K562 (cell line): Measurements from ENCODE around the gene ZNF488. TPM values are rescaled to one million over a fixed set of nuclear protein-coding genes. Genes with fewer than 3 reads are reported as not detected.

Experiments used
- ATAC-seq: fragments of 200-7000 bp; cut with Tn5 transposase; 3 replicates; pipeline ENCODE4 v1.9.1; 2020; ENCODE audit warnings: moderate library complexity
- BruUV-seq: library from RNA; stranded (reverse); fragments of 400-500 nt; replicated peaks from 2 replicates; lab custom pipeline; 2021; lab: Mats Ljungman, UMichigan
- CTCF ChIA-PET: fragments of 300-600 bp; formaldehyde crosslinking; extraction: SDS; loops from one replicate; lab custom pipeline; 2021; ENCODE audit warnings: low intra/inter-chr PET ratio; lab: Yijun Ruan, JAX
- POLR2A ChIA-PET: fragments of 300-600, 350-650 bp; sonication (Branson Sonifier 250); formaldehyde crosslinking; extraction: SDS; loops from one replicate; lab custom pipeline; 2021; ENCODE audit warnings: antibody characterized with exemption, inconsistent platforms; lab: Yijun Ruan, JAX
- DNase-seq, 4 experiments: peaks; one replicate each; pipeline versions ENCODE4 v3.0.0 to v3.0.0-alpha.2; 2011 to 2018; ENCODE audit warnings: low spot score in 3 of 4, mixed read lengths in 3 of 4; ENCODE audit errors: extremely low read depth in 1 of 4
- FAIRE-seq: peaks from 2 replicates; lab custom pipeline; 2011; peaks lifted over from hg19 to GRCh38; lab: Jason Lieb, UNC
- H2AFZ ChIP-seq: 2 replicates; pipeline ENCODE4 v1.6.0; 2011; ENCODE audit warnings: low read depth, low read length, control low read depth, inconsistent platforms
- H3K27ac ChIP-seq: fragments of 200-600 bp; 3 replicates; pipeline ENCODE4 v1.8.0; 2011; ENCODE audit warnings: low read depth, mild to moderate bottlenecking, control low read depth, inconsistent platforms, low read length, moderate library complexity, mixed read lengths; ENCODE audit errors: extremely low read depth
- H3K27me3 ChIP-seq, 2 experiments: fragments of 300-600 bp in 1 of 2; 2 replicates in 1 of 2; 3 replicates in 1 of 2; pipeline versions ENCODE4 v1.6.0 to v1.8.0; 2011; ENCODE audit warnings: inconsistent platforms in 2 of 2, low read length in 2 of 2, mild to moderate bottlenecking in 1 of 2, mixed read lengths in 1 of 2, moderate library complexity in 1 of 2; ENCODE audit not compliant: control insufficient read depth in 2 of 2, insufficient read depth in 2 of 2
- H3K36me3 ChIP-seq: fragments of 300-600 bp; 3 replicates; pipeline ENCODE4 v1.8.0; 2011; ENCODE audit warnings: mild to moderate bottlenecking, low read length, inconsistent platforms; ENCODE audit not compliant: control insufficient read depth, insufficient read depth
- H3K4me1 ChIP-seq, 2 experiments: fragments of 200-600 bp in 1 of 2; replicated peaks in 1 of 2; 2 replicates in 1 of 2; 3 replicates in 1 of 2; pipeline versions ENCODE4 v1.5.1 to v1.8.0; 2011; ENCODE audit warnings: inconsistent platforms in 2 of 2, low read length in 2 of 2, mild to moderate bottlenecking in 1 of 2, mixed read lengths in 1 of 2, moderate library complexity in 1 of 2; ENCODE audit not compliant: control insufficient read depth in 2 of 2, insufficient read depth in 2 of 2
- H3K4me2 ChIP-seq: 2 replicates; pipeline ENCODE4 v1.6.1; 2011; ENCODE audit warnings: low read length, control low read depth, inconsistent platforms, mixed read lengths; ENCODE audit not compliant: insufficient read depth
- H3K4me3 ChIP-seq: fragments of 200-600 bp; sonication (generic), shearing (Covaris generic); 2 replicates; pipeline ENCODE4 v1.5.1; 2016; ENCODE audit warnings: control low read depth, inconsistent platforms
- H3K79me2 ChIP-seq: fragments of 200-600 bp; 3 replicates; pipeline ENCODE4 v1.8.0; 2011; ENCODE audit warnings: low read length, inconsistent platforms; ENCODE audit not compliant: control insufficient read depth, insufficient read depth
- H3K9ac ChIP-seq, 2 experiments: 2 replicates each; pipeline versions ENCODE4 v1.6.0 to v1.6.1; 2011; ENCODE audit warnings: low read depth in 2 of 2, low read length in 2 of 2, control low read depth in 1 of 2, inconsistent platforms in 1 of 2, mild to moderate bottlenecking in 1 of 2, mixed read lengths in 1 of 2; ENCODE audit not compliant: insufficient read depth in 1 of 2
- H3K9me1 ChIP-seq: one replicate; pipeline ENCODE4 v1.6.0; 2011; ENCODE audit warnings: inconsistent platforms, mild to moderate bottlenecking, low read length, moderate library complexity; ENCODE audit not compliant: control insufficient read depth, insufficient read depth
- H3K9me3 ChIP-seq: replicated peaks from 2 replicates; pipeline ENCODE4 v1.5.1; 2011; ENCODE audit warnings: low read depth, low read length, inconsistent platforms; ENCODE audit not compliant: control insufficient read depth, insufficient read depth
- H4K20me1 ChIP-seq: replicated peaks from 2 replicates; pipeline ENCODE4 v1.6.1; 2011; ENCODE audit warnings: low read length, inconsistent platforms, mixed read lengths; ENCODE audit not compliant: control insufficient read depth, insufficient read depth
- CBFA2T2 ChIP-seq: fragments of 450-650 bp; conservative IDR thresholded peaks from 2 replicates; pipeline ENCODE4 v1.6.1; 2017; ENCODE audit warnings: mild to moderate bottlenecking
- CHD4 ChIP-seq: fragments of 200-600 bp; sonication (generic); IDR thresholded peaks from 3 replicates; pipeline ENCODE4 v1.6.1; 2012; ENCODE audit warnings: low read depth, mild to moderate bottlenecking, mixed read lengths, low read length, inconsistent platforms; ENCODE audit not compliant: insufficient read depth, insufficient replicate concordance, poor library complexity, severe bottlenecking
- COPS2 ChIP-seq: fragments of 450-650 bp; conservative IDR thresholded peaks from 2 replicates; pipeline ENCODE4 v1.6.1; 2016; ENCODE audit warnings: mild to moderate bottlenecking, moderate library complexity
- ETV1 ChIP-seq: fragments of 450-650 bp; conservative IDR thresholded peaks from 2 replicates; pipeline ENCODE4 v1.6.1; 2016; ENCODE audit warnings: missing genetic modification characterization, control low read depth, low read depth, missing compliant biosample characterization
- EZH2 ChIP-seq: IDR thresholded peaks from 2 replicates; pipeline ENCODE4 v1.6.1; 2012; ENCODE audit warnings: low read depth, mild to moderate bottlenecking, inconsistent platforms, low read length, borderline replicate concordance
- FOS ChIP-seq: IDR thresholded peaks from 3 replicates; pipeline ENCODE4 v1.6.1; 2011; ENCODE audit not compliant: insufficient read length; ENCODE audit errors: extremely low read depth
- FOSL1 ChIP-seq: fragments of 200-800 bp; sonication (Bioruptor generic); conservative IDR thresholded peaks from 2 replicates; pipeline ENCODE4 v1.6.1; 2016; ENCODE audit warnings: missing genetic modification characterization, missing compliant biosample characterization
- GABPB1 ChIP-seq: sonication (generic); formaldehyde crosslinking; IDR thresholded peaks from 2 replicates; pipeline ENCODE4 v1.8.0; 2022; ENCODE audit warnings: mild to moderate bottlenecking, missing genetic modification reagents
- HDGF ChIP-seq: fragments of 450-650 bp; IDR thresholded peaks from 2 replicates; pipeline ENCODE4 v1.6.1; 2016
- KDM2B ChIP-seq: fragments of 250-450 bp; sonication (Bioruptor Pico); IDR thresholded peaks from 2 replicates; pipeline ENCODE4 v1.8.0; 2021; ENCODE audit warnings: mild to moderate bottlenecking, moderate library complexity
- PHB2 ChIP-seq: fragments of 450-650 bp; IDR thresholded peaks from 2 replicates; pipeline ENCODE4 v1.6.1; 2017; ENCODE audit warnings: low read depth
- POLR2H ChIP-seq: IDR thresholded peaks from 2 replicates; pipeline ENCODE4 v1.6.1; 2016; ENCODE audit warnings: missing genetic modification characterization, low read depth, mild to moderate bottlenecking, control low read depth, missing compliant biosample characterization, moderate library complexity
- RCOR1 ChIP-seq, 2 experiments: IDR thresholded peaks; 2 replicates each; pipeline ENCODE4 v1.6.1; 2012; ENCODE audit warnings: low read depth in 2 of 2, low read length in 2 of 2, borderline replicate concordance in 1 of 2, improper control_type of control experiment in 1 of 2
- RFX7 ChIP-seq: fragments of 250-450 bp; sonication (Bioruptor Pico); IDR thresholded peaks from 2 replicates; pipeline ENCODE4 v1.5.1; 2021; ENCODE audit warnings: mild to moderate bottlenecking
- SIN3A ChIP-seq, 2 experiments: fragments of 150-350 bp in 1 of 2; IDR thresholded peaks; 2 replicates each; pipeline ENCODE4 v1.6.1; 2011 to 2016; ENCODE audit warnings: borderline replicate concordance in 2 of 2, low read depth in 2 of 2, low read length in 2 of 2, mild to moderate bottlenecking in 2 of 2, moderate library complexity in 2 of 2; ENCODE audit not compliant: control insufficient read depth in 1 of 2
- SRSF1 ChIP-seq: fragments of 200-400 bp; formaldehyde crosslinking; IDR thresholded peaks from 2 replicates; pipeline ENCODE4 v1.6.1; 2017; ENCODE audit warnings: mild to moderate bottlenecking, low read depth, low read length, moderate library complexity
- ZBTB5 ChIP-seq: fragments of 450-650 bp; IDR thresholded peaks from 2 replicates; pipeline ENCODE4 v1.6.1; 2017; ENCODE audit warnings: antibody characterized with exemption
- ZNF324 ChIP-seq: fragments of 250-450 bp; sonication (Bioruptor Pico); IDR thresholded peaks from 2 replicates; pipeline ENCODE4 v1.4.0; 2020; ENCODE audit warnings: mild to moderate bottlenecking
- ZNF507 ChIP-seq: conservative IDR thresholded peaks from 2 replicates; pipeline ENCODE4 v1.6.1; 2017; ENCODE audit warnings: missing genetic modification characterization, missing compliant biosample characterization
- ZSCAN32 ChIP-seq: fragments of 450-650 bp; formaldehyde crosslinking; IDR thresholded peaks from 2 replicates; pipeline ENCODE4 v1.4.0; 2020; ENCODE audit warnings: mild to moderate bottlenecking, moderate library complexity
- in situ Hi-C: fragments of 300-500 bp; cut with MboI; formaldehyde crosslinking; loops from 4 replicates; pipeline ENCODE4 v1.15.0; 2018; ENCODE audit warnings: inconsistent platforms, mixed read lengths
- intact Hi-C: fragments of 100-400 bp; cut with micrococcal nuclease; formaldehyde crosslinking; loops from 2 replicates; pipeline ENCODE4 v1.14.2; 2022
- polyA plus RNA-seq, 8 experiments: library from polyadenylated mRNA; depleted of rRNA in 4 of 8; stranded (reverse) in 5 of 8; unstranded in 3 of 8; fragments of >200 nt; fragmentation: Nextera tagmentation in 2 of 8; fragmentation: Illumina TruSeq in 1 of 8; extraction: Ambion mirVana in 2 of 8; extraction: Trizol in 1 of 8; gene quantifications; 2 replicates each; pipeline versions ENCODE4 v1.2.1 to v1.2.3, GENCODE V29; 2011 to 2014; ENCODE audit warnings: inconsistent platforms in 1 of 8, missing spikeins in 1 of 8
- total RNA-seq, 7 experiments: library from RNA; depleted of rRNA in 6 of 7; stranded (reverse); fragments of >200 nt in 6 of 7; fragmentation: Illumina TruSeq in 2 of 7; extraction: Trizol in 2 of 7; gene quantifications; 2 replicates each; pipeline versions ENCODE4 v1.2.1 to v1.2.3, GENCODE V29; 2011 to 2021; ENCODE audit warnings: low replicate concordance in 1 of 7
- TF ChIP-seq, protein P1 (sequence below): fragments of 450-650 bp; IDR thresholded peaks from 2 replicates; pipeline ENCODE4 v1.6.1; 2016; ENCODE audit warnings: low read depth, mild to moderate bottlenecking, moderate library complexity
- TF ChIP-seq, protein P2 (sequence below): fragments of 450-650 bp; formaldehyde crosslinking; IDR thresholded peaks from 2 replicates; pipeline ENCODE4 v1.4.0; 2022; ENCODE audit warnings: missing genetic modification characterization

Gene ZNF488
- total and polyA plus RNA-seq, 9 of the 15 experiments (the other 6 are each of a cell fraction or from before 2014, with no cell fraction given) = 0.03 to 0.09 (median 0.05) TPM; not detected in 3

DNA sequence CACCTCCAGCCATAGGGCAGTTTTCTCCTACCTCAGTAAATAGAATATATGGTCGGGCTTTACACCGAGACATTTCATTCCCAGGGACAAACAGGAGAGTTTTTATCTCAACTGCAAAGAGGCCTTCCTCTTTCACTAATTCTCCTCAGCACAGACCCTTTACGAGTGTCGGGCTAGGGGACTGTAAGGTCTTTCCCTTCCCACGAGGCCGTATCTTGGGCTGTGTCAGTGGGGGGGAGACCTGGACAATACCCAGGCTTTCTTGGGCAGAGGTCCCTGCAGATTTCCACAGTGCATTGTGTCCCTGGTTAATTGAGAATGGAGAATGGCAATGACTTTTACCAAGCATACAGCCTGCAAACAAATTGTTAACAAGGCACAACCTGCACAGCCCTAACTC lies 13.2 kb upstream of the ZNF488 start (continued):
- TF ChIP-seq HDGF = no peak
- no peak for TF ChIP-seq FOS
- no peak for TF ChIP-seq KDM2B
- TF ChIP-seq SRSF1 = no peak
- no peak for TF ChIP-seq FOSL1 (tag)
- no peak for TF ChIP-seq COPS2
- TF ChIP-seq RCOR1 (IDR thresholded peaks at IDR 0.05; ENCODE audit: borderline replicate concordance in 1 of 2, low read depth in 2 of 2, low read length in 2 of 2) = no peak
- no peak for TF ChIP-seq ZNF507 (tag)
- TF ChIP-seq PHB2 = no peak
- TF ChIP-seq RFX7 (CRISPR knock-in tag) = no peak
- TF ChIP-seq EZH2 = no peak
- TF ChIP-seq CHD4 = no peak
- TF ChIP-seq, protein P1, sequence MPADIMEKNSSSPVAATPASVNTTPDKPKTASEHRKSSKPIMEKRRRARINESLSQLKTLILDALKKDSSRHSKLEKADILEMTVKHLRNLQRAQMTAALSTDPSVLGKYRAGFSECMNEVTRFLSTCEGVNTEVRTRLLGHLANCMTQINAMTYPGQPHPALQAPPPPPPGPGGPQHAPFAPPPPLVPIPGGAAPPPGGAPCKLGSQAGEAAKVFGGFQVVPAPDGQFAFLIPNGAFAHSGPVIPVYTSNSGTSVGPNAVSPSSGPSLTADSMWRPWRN = no peak
- TF ChIP-seq, all 486 proteins: peak for 0

GRCh38 chr10:47396311-47396717 lies 12.2 kb upstream of the ZNF488 start:
- POLR2A ChIA-PET = no interaction called here
- Histone ChIP-seq H3K27ac (no peak overlapping the region), H3K79me2 (no peaks in the 10 kb centered on the region), H2AFZ (no peak overlapping the region), H3K9ac (no peak overlapping the region), H3K4me2 (no peak overlapping the region), H4K20me1 (no peaks in the 10 kb centered on the region), H3K27me3 (peaks cover 9 to 19% of the 10 kb centered on the region in 2 experiments; a peak in 3 of 5 replicates), H3K4me1 (no peaks in the 10 kb centered on the region), H3K36me3 (no peaks in the 10 kb centered on the region), H3K4me3 (no peak overlapping the region), H3K9me3 (no peaks in the 10 kb centered on the region), H3K9me1 (no peaks in the 10 kb centered on the region)
- intact Hi-C loops = loop anchor here (2.0 kb wide), 1 partner anchor 36 kb away; no protein-coding TSS in a partner anchor
- DNase-seq (no peak), FAIRE-seq (no peak), ATAC-seq (no peak)
- in situ Hi-C loops = no loop called here
- CTCF ChIA-PET = no interaction called here
- no TSS peak for BruUV-seq
- TF ChIP-seq POLR2H (tag) (no peak), SIN3A (IDR thresholded peaks at IDR 0.05; ENCODE audit: borderline replicate concordance in 2 of 2, control insufficient read depth in 1 of 2, low read depth in 2 of 2, low read length in 2 of 2) (no peak), ZBTB5 (no peak), ZNF324 (CRISPR knock-in tag) (no peak), CBFA2T2 (no peak), ETV1 (tag) (no peak), ZSCAN32 (no peak), GABPB1 (CRISPR knock-in tag) (no peak)
- TF ChIP-seq, protein P2, sequence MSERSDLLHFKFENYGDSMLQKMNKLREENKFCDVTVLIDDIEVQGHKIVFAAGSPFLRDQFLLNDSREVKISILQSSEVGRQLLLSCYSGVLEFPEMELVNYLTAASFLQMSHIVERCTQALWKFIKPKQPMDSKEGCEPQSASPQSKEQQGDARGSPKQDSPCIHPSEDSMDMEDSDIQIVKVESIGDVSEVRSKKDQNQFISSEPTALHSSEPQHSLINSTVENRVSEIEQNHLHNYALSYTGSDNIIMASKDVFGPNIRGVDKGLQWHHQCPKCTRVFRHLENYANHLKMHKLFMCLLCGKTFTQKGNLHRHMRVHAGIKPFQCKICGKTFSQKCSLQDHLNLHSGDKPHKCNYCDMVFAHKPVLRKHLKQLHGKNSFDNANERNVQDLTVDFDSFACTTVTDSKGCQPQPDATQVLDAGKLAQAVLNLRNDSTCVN = no peak
